A673 (cell line): ENCODE results near the gene CDC73.

Experiments used
- CTCF ChIP-seq: fragments of 300-800, 200-600 bp; sonication (generic); conservative IDR thresholded peaks from 2 replicates; pipeline ENCODE4 v1.5.1; 2017; ENCODE audit warnings: low read depth, mild to moderate bottlenecking, antibody characterized with exemption, low read length, moderate library complexity, mixed read lengths
- EZH2 ChIP-seq: fragments of 200-600 bp; sonication (generic); IDR thresholded peaks from 2 replicates; pipeline ENCODE4 v1.6.1; 2017; ENCODE audit warnings: borderline replicate concordance, low read depth, mild to moderate bottlenecking, mixed read lengths, antibody characterized with exemption, low read length; ENCODE audit not compliant: poor library complexity, severe bottlenecking

GRCh38 chr1:193185211-193185610, 63.4 kb downstream of the CDC73 start:
- TF ChIP-seq CTCF (no peak), EZH2 (no peak)
